IPS-NIHi7 (cell line): ENCODE data around the gene NCKAP5.
"Not testable (repeated sequence)": the region's sequence is repeated elsewhere in the genome, so short reads cannot be mapped to it uniquely, and the experiment has no call there.

Experiments
- DNase-seq: peaks from one replicate; pipeline ENCODE4 v3.0.0; 2012; ENCODE audit warnings: mixed read lengths; ENCODE audit errors: extremely low spot score

The NCKAP5 gene

GRCh38 chr2:132716954-132717353 lies 851.3 kb downstream of the NCKAP5 start:
- DNase-seq: no peak

- DNase-seq: no peak
Measured at GRCh38 chr2:132715386-132716351, 852.6 kb downstream of the NCKAP5 start.

- no peak for DNase-seq
Measured at GRCh38 chr2:132703396-132703795, 864.9 kb downstream of the NCKAP5 start.

- no peak for DNase-seq
Measured at GRCh38 chr2:132701810-132702209, 866.5 kb downstream of the NCKAP5 start.

GRCh38 chr2:132699802-132700201 lies 868.5 kb downstream of the NCKAP5 start:
- not testable (repeated sequence) for DNase-seq

GRCh38 chr2:132698347-132698746 lies 869.9 kb downstream of the NCKAP5 start:
- DNase-seq: not testable (repeated sequence)

- no peak for DNase-seq
Measured at GRCh38 chr2:132697556-132698205, 870.6 kb downstream of the NCKAP5 start.

- no peak for DNase-seq
Measured at GRCh38 chr2:132692816-132693215, 875.4 kb downstream of the NCKAP5 start.

- no peak for DNase-seq
Measured at GRCh38 chr2:132691556-132691955, 876.7 kb downstream of the NCKAP5 start.

- no peak for DNase-seq
Measured at GRCh38 chr2:132690664-132691303, 877.5 kb downstream of the NCKAP5 start.

- no peak for DNase-seq
Measured at GRCh38 chr2:132681766-132682165, 886.5 kb downstream of the NCKAP5 start.

- DNase-seq: no peak
Measured at GRCh38 chr2:132680544-132680943, 887.7 kb downstream of the NCKAP5 start.

- DNase-seq: no peak
Measured at GRCh38 chr2:132678483-132678882, 889.8 kb downstream of the NCKAP5 start.

- DNase-seq: no peak
Measured at GRCh38 chr2:132677661-132678060, 890.6 kb downstream of the NCKAP5 start.

- DNase-seq: no peak
Measured at GRCh38 chr2:132676999-132677398, 891.3 kb downstream of the NCKAP5 start.

- DNase-seq: peak; percentile 43
Measured at GRCh38 chr2:132671151-132671835, 897.0 kb downstream of the NCKAP5 start.

GRCh38 chr2:132670496-132671150 lies 897.6 kb downstream of the NCKAP5 start:
- peak; percentile 18 for DNase-seq

- peak; percentile 49 for DNase-seq
Measured at GRCh38 chr2:132669908-132670495, 898.3 kb downstream of the NCKAP5 start, which contains the start of gene LYPD1. Gene LYPD1 (minus strand): TSS chr2:132670205. CDS start chr2:132669932, 273 bp downstream.

- peak; percentile 24 for DNase-seq
Measured at GRCh38 chr2:132668987-132669907, 899.0 kb downstream of the NCKAP5 start.
